H9 (cell line): ENCODE measurements around the gene APRT. TPM values are rescaled to one million over a fixed set of nuclear protein-coding genes. Genes with fewer than 3 reads are reported as not detected.

Source experiments
- DNase-seq: peaks from one replicate; pipeline ENCODE4 v3.0.0-alpha.2; 2017
- H2AFZ ChIP-seq: one replicate; pipeline ENCODE4 v1.6.1; 2013; ENCODE audit warnings: mild to moderate bottlenecking, low read length, control low read depth, moderate library complexity
- H2AK5ac ChIP-seq: 2 replicates; pipeline ENCODE4 v1.6.1; 2013; ENCODE audit warnings: low read length, control low read depth, mixed read lengths; ENCODE audit not compliant: insufficient read length
- H2BK120ac ChIP-seq: one replicate; pipeline ENCODE4 v1.6.1; 2013; ENCODE audit warnings: low read depth, mild to moderate bottlenecking, low read length, control low read depth, inconsistent platforms; ENCODE audit not compliant: poor library complexity, severe bottlenecking
- H2BK12ac ChIP-seq: 2 replicates; pipeline ENCODE4 v1.6.1; 2013; ENCODE audit warnings: low read length, control low read depth, mixed read lengths, low read depth; ENCODE audit not compliant: insufficient read length
- H2BK15ac ChIP-seq: 2 replicates; pipeline ENCODE4 v1.6.1; 2013; ENCODE audit warnings: low read depth, low read length, control low read depth
- H2BK20ac ChIP-seq: one replicate; pipeline ENCODE4 v1.6.1; 2013; ENCODE audit warnings: low read depth, mild to moderate bottlenecking, low read length, control low read depth, inconsistent platforms; ENCODE audit not compliant: poor library complexity, severe bottlenecking
- H2BK5ac ChIP-seq: 2 replicates; pipeline ENCODE4 v1.6.1; 2013; ENCODE audit warnings: low read length, control low read depth, mixed read lengths; ENCODE audit not compliant: insufficient read length
- H3K14ac ChIP-seq: 2 replicates; pipeline ENCODE4 v1.6.1; 2013; ENCODE audit warnings: low read length, control low read depth; ENCODE audit not compliant: insufficient read depth
- H3K18ac ChIP-seq: 2 replicates; pipeline ENCODE4 v1.6.1; 2013; ENCODE audit warnings: low read depth, mild to moderate bottlenecking, mixed read lengths, low read length, control low read depth; ENCODE audit not compliant: insufficient read length
- H3K23ac ChIP-seq: 2 replicates; pipeline ENCODE4 v1.6.1; 2013; ENCODE audit warnings: low read length, control low read depth, mixed read lengths, low read depth; ENCODE audit not compliant: insufficient read length
- H3K23me2 ChIP-seq: 2 replicates; pipeline ENCODE4 v1.6.1; 2013; ENCODE audit warnings: low read depth, mild to moderate bottlenecking, mixed read lengths, low read length, control low read depth; ENCODE audit not compliant: insufficient read length, poor library complexity, severe bottlenecking
- H3K27ac ChIP-seq: 2 replicates; pipeline ENCODE4 v1.5.1; 2013; ENCODE audit warnings: low read length, control low read depth, mixed read lengths, low read depth; ENCODE audit not compliant: insufficient read length
- H3K27me3 ChIP-seq: 2 replicates; pipeline ENCODE4 v1.6.1; 2013; ENCODE audit warnings: low read length, control low read depth, inconsistent platforms; ENCODE audit not compliant: insufficient read depth
- H3K4ac ChIP-seq: 2 replicates; pipeline ENCODE4 v1.6.1; 2013; ENCODE audit warnings: low read depth, mild to moderate bottlenecking, control low read depth, inconsistent platforms, low read length, moderate library complexity
- H3K4me1 ChIP-seq: 2 replicates; pipeline ENCODE4 v1.6.1; 2013; ENCODE audit warnings: low read length, control low read depth, inconsistent platforms; ENCODE audit not compliant: insufficient read depth
- H3K4me2 ChIP-seq: 2 replicates; pipeline ENCODE4 v1.6.1; 2013; ENCODE audit warnings: low read length, control low read depth, mixed read lengths; ENCODE audit not compliant: insufficient read length, insufficient read depth
- H3K56ac ChIP-seq: 2 replicates; pipeline ENCODE4 v1.6.1; 2013; ENCODE audit warnings: low read depth, mild to moderate bottlenecking, mixed read lengths, low read length, control low read depth; ENCODE audit not compliant: insufficient read length
- H3K79me1 ChIP-seq: 2 replicates; pipeline ENCODE4 v1.6.1; 2013; ENCODE audit warnings: low read depth, mild to moderate bottlenecking, moderate library complexity, low read length, control low read depth, inconsistent platforms; ENCODE audit not compliant: insufficient read depth, poor library complexity, severe bottlenecking
- H3K79me2 ChIP-seq: 2 replicates; pipeline ENCODE4 v1.6.1; 2013; ENCODE audit warnings: low read length, control low read depth, inconsistent platforms; ENCODE audit not compliant: insufficient read depth
- H3K9ac ChIP-seq: 2 replicates; pipeline ENCODE4 v1.6.1; 2013; ENCODE audit warnings: low read length, control low read depth, mixed read lengths; ENCODE audit not compliant: insufficient read length; ENCODE audit errors: extremely low read depth
- H3K9me3 ChIP-seq: one replicate; pipeline ENCODE4 v1.6.1; 2013; ENCODE audit warnings: low read depth, low read length, inconsistent platforms; ENCODE audit not compliant: control insufficient read depth
- H3T11ph ChIP-seq: one replicate; pipeline ENCODE4 v1.6.1; 2013; ENCODE audit warnings: mild to moderate bottlenecking, low read length, control low read depth, inconsistent platforms
- H4K20me1 ChIP-seq: one replicate; pipeline ENCODE4 v1.6.1; 2013; ENCODE audit not compliant: control insufficient read depth, insufficient read length, insufficient read depth
- H4K5ac ChIP-seq: 2 replicates; pipeline ENCODE4 v1.6.1; 2013; ENCODE audit warnings: low read depth, mild to moderate bottlenecking, mixed read lengths, low read length, control low read depth; ENCODE audit not compliant: insufficient read length
- H4K8ac ChIP-seq: replicated peaks from 2 replicates; pipeline ENCODE4 v1.6.1; 2013; ENCODE audit warnings: low read length, control low read depth, mixed read lengths, low read depth; ENCODE audit not compliant: insufficient read length
- H4K91ac ChIP-seq: 2 replicates; pipeline ENCODE4 v1.6.1; 2013; ENCODE audit warnings: low read depth, mild to moderate bottlenecking, moderate library complexity, mixed read lengths, low read length, control low read depth; ENCODE audit not compliant: insufficient read length
- H3K27ac Mint-ChIP-seq, 3 experiments: 2 replicates in 2 of 3; 3 replicates in 1 of 3; pipeline ENCODE4 v1.8.0; 2020 to 2021; ENCODE audit warnings: mixed read lengths in 3 of 3, mild to moderate bottlenecking in 1 of 3, moderate library complexity in 1 of 3
- H3K27me3 Mint-ChIP-seq: 2 replicates; pipeline ENCODE4 v1.8.0; 2021; ENCODE audit warnings: low read depth, mild to moderate bottlenecking, moderate library complexity, mixed read lengths
- H3K36me3 Mint-ChIP-seq, 3 experiments: 2 replicates in 2 of 3; 3 replicates in 1 of 3; pipeline ENCODE4 v1.8.0; 2020 to 2021; ENCODE audit warnings: low read depth in 3 of 3, mixed read lengths in 3 of 3; ENCODE audit not compliant: insufficient read depth in 1 of 3
- H3K4me1 Mint-ChIP-seq, 2 experiments: 2 replicates each; pipeline ENCODE4 v1.8.0; 2020; ENCODE audit warnings: mixed read lengths in 2 of 2
- H3K4me3 Mint-ChIP-seq, 2 experiments: 2 replicates in 1 of 2; 3 replicates in 1 of 2; pipeline ENCODE4 v1.8.0; 2020 to 2021; ENCODE audit warnings: mild to moderate bottlenecking in 2 of 2, mixed read lengths in 2 of 2, moderate library complexity in 1 of 2
- H3K9me3 Mint-ChIP-seq, 2 experiments: 2 replicates in 1 of 2; 3 replicates in 1 of 2; pipeline ENCODE4 v1.8.0; 2020; ENCODE audit warnings: mild to moderate bottlenecking in 2 of 2, mixed read lengths in 2 of 2, moderate library complexity in 1 of 2
- CTCF ChIP-seq: fragments of 200-600 bp; sonication (generic); conservative IDR thresholded peaks from 3 replicates; pipeline ENCODE4 v1.8.0; 2021; ENCODE audit warnings: antibody characterized with exemption, mild to moderate bottlenecking
- WGBS: extraction: QIAGEN DNeasy Blood & Tissue Kit; methylation state at CpG from one replicate; pipeline ENCODE4 v1.1.7; 2013; ENCODE audit warnings: missing lambda C conversion rate, low lambda C conversion rate, mixed read lengths; ENCODE audit not compliant: insufficient read length; ENCODE audit errors: extremely low coverage; 5-methylcytosine and 5-hydroxymethylcytosine counted together
- total RNA-seq: library from RNA; stranded (reverse); gene quantifications from 2 replicates; pipeline ENCODE4 v1.2.1, GENCODE V29; 2021

Gene APRT
- total RNA-seq, 1 experiment from 2014 or later = 246 TPM

- H3K4me1 ChIP-seq = no peaks in the 10 kb centered on the region
- H3K18ac ChIP-seq = no peak overlapping the region
- TF ChIP-seq CTCF = no peak
- no peak overlapping the region for H2BK5ac ChIP-seq
- H3K79me1 ChIP-seq = no peaks in the 10 kb centered on the region
- H3K56ac ChIP-seq = no peak overlapping the region
- H2BK120ac ChIP-seq = no peak overlapping the region
- H2AFZ ChIP-seq = no peak overlapping the region
- Mint-ChIP-seq H3K36me3 (no peaks in the 10 kb centered on the region), H3K27ac (peak overlapping the region in 1 of 3 experiments; percentile 94; a peak in 1 of 7 replicates), H3K27me3 (no peaks in the 10 kb centered on the region), H3K4me3 (no peak overlapping the region), H3K9me3 (no peaks in the 10 kb centered on the region), H3K4me1 (peaks cover 34 to 46% of the 10 kb centered on the region in 2 experiments)
- no peak overlapping the region for H3K9ac ChIP-seq
- H3K4ac ChIP-seq = no peak overlapping the region
- no peak overlapping the region for H4K91ac ChIP-seq
- WGBS = no CpG with 5 or more reads among the region's 30 CpGs
- H4K8ac ChIP-seq = no peak overlapping the region
- H3K9me3 ChIP-seq = no peaks in the 10 kb centered on the region
- H3K23me2 ChIP-seq = no peaks in the 10 kb centered on the region
- H3K4me2 ChIP-seq = no peak overlapping the region
- peaks cover 2% of the 10 kb centered on the region for H4K20me1 ChIP-seq
- H4K5ac ChIP-seq = no peak overlapping the region
- no peak overlapping the region for H2AK5ac ChIP-seq
- no peak overlapping the region for H2BK12ac ChIP-seq
- H3T11ph ChIP-seq = no peak overlapping the region
- H3K79me2 ChIP-seq = peaks cover 4% of the 10 kb centered on the region; the same call in 1 of the 2 replicates
- H2BK20ac ChIP-seq = no peak overlapping the region
- H2BK15ac ChIP-seq = no peak overlapping the region
- DNase-seq = no peak
- no peaks in the 10 kb centered on the region for H3K27me3 ChIP-seq
- no peak overlapping the region for H3K23ac ChIP-seq
- no peak overlapping the region for H3K27ac ChIP-seq
- H3K14ac ChIP-seq = no peak overlapping the region
Measured at GRCh38 chr16:88778541-88779065, 33.1 kb downstream of the APRT start.
